Lower lobe of right lung (tissue), 2 donors: ENCODE results near the gene ELK4. TPM values are rescaled to one million over a fixed set of nuclear protein-coding genes. Genes with fewer than 3 reads are reported as not detected.

Source experiments
- ATAC-seq, 2 donors: fragments of 200-7000 bp; cut with Tn5 transposase; one replicate each; pipeline ENCODE4 v1.9.1; 2020 to 2022; ENCODE audit warnings: mild to moderate bottlenecking in 2 of 2, moderate library complexity in 2 of 2
- DNase-seq: peaks from one replicate; pipeline ENCODE4 v3.0.0-alpha.2; 2020
- H3K27ac ChIP-seq: fragments of 200-600 bp; one replicate; pipeline ENCODE4 v1.8.0; 2022
- H3K27me3 ChIP-seq: fragments of 200-600 bp; one replicate; pipeline ENCODE4 v1.8.0; 2022; ENCODE audit warnings: low read depth
- H3K36me3 ChIP-seq: fragments of 200-600 bp; one replicate; pipeline ENCODE4 v1.8.0; 2022; ENCODE audit warnings: mild to moderate bottlenecking
- H3K4me1 ChIP-seq: fragments of 200-600 bp; one replicate; pipeline ENCODE4 v1.8.0; 2022
- H3K4me3 ChIP-seq: fragments of 200-600 bp; one replicate; pipeline ENCODE4 v1.8.0; 2022; ENCODE audit warnings: mild to moderate bottlenecking
- H3K9me3 ChIP-seq: fragments of 200-600 bp; one replicate; pipeline ENCODE4 v1.8.0; 2022
- intact Hi-C: fragments of 100-400 bp; cut with DNase I; formaldehyde crosslinking; loops from one replicate; pipeline ENCODE4 v1.11.0; 2022
- total RNA-seq: library from RNA; stranded (reverse); fragmentation: NEBNext Ultra II Directional; extraction: Animal tissue kit (Norgen Biotek cat#: 25700); gene quantifications from one replicate; pipeline ENCODE4 v1.2.1, GENCODE V29; 2021
- TF ChIP-seq, protein P1 (sequence below): fragments of 200-600 bp; IDR thresholded peaks from one replicate; pipeline ENCODE4 v1.8.0; 2022; ENCODE audit warnings: antibody characterized with exemption, mild to moderate bottlenecking
- donor health status: DM: no; HTN: yes; CAD: no; lungs with severe emphysema.

ELK4 gene
- total RNA-seq, 1 donor from 2014 or later, result 62.8 TPM

DNA sequence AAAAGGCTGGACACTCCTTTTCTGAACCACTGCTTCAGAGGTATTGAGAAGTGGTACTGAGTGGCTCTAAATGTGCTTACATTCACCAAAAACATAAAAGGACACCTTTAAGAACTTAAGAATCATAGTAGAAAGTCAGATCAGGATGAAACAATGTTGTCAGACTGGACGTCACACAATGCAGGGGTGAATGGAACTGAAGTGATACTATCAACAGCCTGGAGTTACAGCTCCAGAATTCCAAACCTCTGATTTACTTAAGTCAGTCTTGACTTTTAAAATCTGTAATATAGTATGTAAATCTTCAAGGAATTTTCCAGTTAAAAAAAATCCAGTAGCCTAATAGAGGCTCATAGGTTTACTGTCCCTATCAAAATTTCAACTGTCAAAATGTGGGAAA lies 19.3 kb downstream of the ELK4 start:
- Histone ChIP-seq H3K4me1 (peaks cover 17% of the 10 kb centered on the region), H3K4me3 (no peak overlapping the region), H3K27ac (no peak overlapping the region), H3K27me3 (no peaks in the 10 kb centered on the region), H3K36me3 (peaks cover 55% of the 10 kb centered on the region), H3K9me3 (no peaks in the 10 kb centered on the region)
- TF ChIP-seq, protein P1, sequence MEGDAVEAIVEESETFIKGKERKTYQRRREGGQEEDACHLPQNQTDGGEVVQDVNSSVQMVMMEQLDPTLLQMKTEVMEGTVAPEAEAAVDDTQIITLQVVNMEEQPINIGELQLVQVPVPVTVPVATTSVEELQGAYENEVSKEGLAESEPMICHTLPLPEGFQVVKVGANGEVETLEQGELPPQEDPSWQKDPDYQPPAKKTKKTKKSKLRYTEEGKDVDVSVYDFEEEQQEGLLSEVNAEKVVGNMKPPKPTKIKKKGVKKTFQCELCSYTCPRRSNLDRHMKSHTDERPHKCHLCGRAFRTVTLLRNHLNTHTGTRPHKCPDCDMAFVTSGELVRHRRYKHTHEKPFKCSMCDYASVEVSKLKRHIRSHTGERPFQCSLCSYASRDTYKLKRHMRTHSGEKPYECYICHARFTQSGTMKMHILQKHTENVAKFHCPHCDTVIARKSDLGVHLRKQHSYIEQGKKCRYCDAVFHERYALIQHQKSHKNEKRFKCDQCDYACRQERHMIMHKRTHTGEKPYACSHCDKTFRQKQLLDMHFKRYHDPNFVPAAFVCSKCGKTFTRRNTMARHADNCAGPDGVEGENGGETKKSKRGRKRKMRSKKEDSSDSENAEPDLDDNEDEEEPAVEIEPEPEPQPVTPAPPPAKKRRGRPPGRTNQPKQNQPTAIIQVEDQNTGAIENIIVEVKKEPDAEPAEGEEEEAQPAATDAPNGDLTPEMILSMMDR, result no peak
- no peak for ATAC-seq
- intact Hi-C loops, result no loop called here
- DNase-seq, result no peak

GRCh38 chr1:205612104-205612503 lies 19.7 kb downstream of the ELK4 start:
- TF ChIP-seq, protein P1, result no peak
- H3K27me3 ChIP-seq, result no peaks in the 10 kb centered on the region
- no peak for ATAC-seq
- peaks cover 50% of the 10 kb centered on the region for H3K36me3 ChIP-seq
- H3K4me1 ChIP-seq, result peaks cover 17% of the 10 kb centered on the region
- H3K9me3 ChIP-seq, result no peaks in the 10 kb centered on the region
- H3K4me3 ChIP-seq, result no peak overlapping the region
- H3K27ac ChIP-seq, result no peak overlapping the region
- DNase-seq, result no peak
- intact Hi-C loops, result no loop called here

DNA sequence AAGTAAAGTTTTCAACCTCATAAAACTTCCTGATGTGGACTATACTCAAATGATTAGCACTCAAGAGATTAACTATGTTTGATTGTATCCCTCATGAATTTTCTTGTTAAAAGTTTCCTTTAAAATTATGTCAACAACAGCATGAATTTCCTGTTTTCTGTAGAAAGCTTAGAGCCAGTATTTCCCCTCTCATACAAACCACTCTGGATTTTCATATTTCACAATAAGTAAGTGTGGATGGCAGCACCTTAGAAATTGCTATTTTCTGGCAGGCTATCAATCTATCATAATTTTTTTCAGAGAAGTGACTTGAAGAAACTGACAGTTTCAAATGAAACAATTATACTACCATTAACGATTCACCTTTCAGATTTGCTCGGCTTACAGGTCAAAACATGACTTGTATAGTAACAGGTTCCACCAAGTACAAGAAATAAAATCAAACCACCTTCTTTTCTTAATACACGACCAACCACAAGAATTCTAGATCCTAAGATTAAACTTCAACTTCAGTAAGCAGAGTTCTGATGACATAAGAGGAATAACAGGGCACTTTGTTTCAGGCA lies 20.8 kb downstream of the ELK4 start:
- H3K4me1 ChIP-seq, result peaks cover 17% of the 10 kb centered on the region
- no peak for ATAC-seq
- TF ChIP-seq, protein P1, result no peak

DNA sequence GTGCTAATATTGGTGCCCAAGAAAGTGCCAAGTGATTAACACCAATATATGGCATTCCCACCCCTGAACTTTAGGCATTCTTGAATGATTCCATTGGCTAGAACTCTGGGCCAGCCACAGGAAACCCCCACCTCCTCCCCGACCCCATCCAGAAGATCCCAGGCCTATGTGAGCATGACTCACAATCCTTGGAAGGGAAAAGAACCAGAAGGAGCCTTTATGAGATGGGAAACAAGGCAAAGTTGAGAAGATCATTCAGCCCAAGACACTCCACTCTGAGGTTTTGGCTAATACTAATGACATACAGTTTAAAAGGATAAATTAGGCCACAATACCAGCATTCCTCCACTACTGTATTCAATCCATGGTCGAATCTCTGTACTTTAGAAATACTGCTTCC lies 21.8 kb downstream of the ELK4 start:
- Histone ChIP-seq H3K27me3 (no peaks in the 10 kb centered on the region), H3K4me3 (no peak overlapping the region), H3K27ac (no peak overlapping the region), H3K9me3 (no peaks in the 10 kb centered on the region), H3K4me1 (peaks cover 17% of the 10 kb centered on the region), H3K36me3 (peaks cover 29% of the 10 kb centered on the region)
- peak in 1 of 2 donors; percentile 41 for ATAC-seq
- intact Hi-C loops, result no loop called here
- TF ChIP-seq, protein P1, result no peak
- DNase-seq, result no peak

More for the DNA sequence above, 20.8 kb downstream of the ELK4 start:
- peaks cover 39% of the 10 kb centered on the region for H3K36me3 ChIP-seq
- H3K27me3 ChIP-seq, result no peaks in the 10 kb centered on the region
- H3K27ac ChIP-seq, result no peak overlapping the region
- DNase-seq, result no peak
- H3K9me3 ChIP-seq, result no peaks in the 10 kb centered on the region
- H3K4me3 ChIP-seq, result no peak overlapping the region
- intact Hi-C loops, result no loop called here

- peaks cover 6% of the 10 kb centered on the region for H3K36me3 ChIP-seq
- TF ChIP-seq, protein P1, result no peak
- intact Hi-C loops, result no loop called here
- peak; percentile 66 for ATAC-seq
- no peak overlapping the region for H3K27ac ChIP-seq
- H3K27me3 ChIP-seq, result no peaks in the 10 kb centered on the region
- no peak for DNase-seq
- H3K4me3 ChIP-seq, result no peak overlapping the region
- H3K4me1 ChIP-seq, result peaks cover 8% of the 10 kb centered on the region
- no peaks in the 10 kb centered on the region for H3K9me3 ChIP-seq
Measured at GRCh38 chr1:205604825-205605505, 26.8 kb downstream of the ELK4 start.
